HEK293 (cell line): ENCODE results near the gene TSACC.

Experiments
- CTCF ChIP-seq: fragments of 450-650 bp; formaldehyde crosslinking; IDR thresholded peaks from 2 replicates; pipeline ENCODE4 v1.5.1; 2016; ENCODE audit warnings: missing biosample characterization, missing genetic modification characterization
- KLF7 ChIP-seq: fragments of 450-650 bp; formaldehyde crosslinking; IDR thresholded peaks from 2 replicates; pipeline ENCODE4 v1.5.1; 2016; ENCODE audit warnings: missing biosample characterization, missing genetic modification characterization, borderline replicate concordance
- PRDM10 ChIP-seq: fragments of 450-650 bp; formaldehyde crosslinking; IDR thresholded peaks from 2 replicates; pipeline ENCODE4 v1.5.1; 2016; ENCODE audit warnings: missing biosample characterization, missing genetic modification characterization
- PRDM2 ChIP-seq: fragments of 450-650 bp; formaldehyde crosslinking; IDR thresholded peaks from 2 replicates; pipeline ENCODE4 v1.5.1; 2016; ENCODE audit warnings: missing biosample characterization, missing genetic modification characterization, borderline replicate concordance
- SP2 ChIP-seq: fragments of 450-650 bp; formaldehyde crosslinking; IDR thresholded peaks from 2 replicates; pipeline ENCODE4 v1.5.1; 2016; ENCODE audit warnings: missing biosample characterization, missing genetic modification characterization
- SP3 ChIP-seq: fragments of 450-650 bp; formaldehyde crosslinking; IDR thresholded peaks from 2 replicates; pipeline ENCODE4 v1.5.1; 2016; ENCODE audit warnings: missing biosample characterization, missing genetic modification characterization
- ZBTB44 ChIP-seq: fragments of 450-650 bp; IDR thresholded peaks from 2 replicates; pipeline ENCODE4 v1.5.1; 2018; ENCODE audit warnings: missing biosample characterization, mild to moderate bottlenecking, missing genetic modification characterization
- ZBTB8A ChIP-seq: fragments of 450-650 bp; formaldehyde crosslinking; IDR thresholded peaks from 2 replicates; pipeline ENCODE4 v1.5.1; 2016; ENCODE audit warnings: missing biosample characterization, missing genetic modification characterization
- ZNF2 ChIP-seq: fragments of 450-650 bp; formaldehyde crosslinking; IDR thresholded peaks from 2 replicates; pipeline ENCODE4 v1.5.1; 2016; ENCODE audit warnings: missing biosample characterization, missing genetic modification characterization
- ZNF558 ChIP-seq: fragments of 450-650 bp; formaldehyde crosslinking; IDR thresholded peaks from 2 replicates; pipeline ENCODE4 v1.5.1; 2016; ENCODE audit warnings: missing biosample characterization, missing genetic modification characterization
- ZNF830 ChIP-seq: fragments of 450-650 bp; IDR thresholded peaks from 2 replicates; pipeline ENCODE4 v1.5.0; 2018; ENCODE audit warnings: missing biosample characterization, missing genetic modification characterization, low read depth, mild to moderate bottlenecking, moderate library complexity

DNA sequence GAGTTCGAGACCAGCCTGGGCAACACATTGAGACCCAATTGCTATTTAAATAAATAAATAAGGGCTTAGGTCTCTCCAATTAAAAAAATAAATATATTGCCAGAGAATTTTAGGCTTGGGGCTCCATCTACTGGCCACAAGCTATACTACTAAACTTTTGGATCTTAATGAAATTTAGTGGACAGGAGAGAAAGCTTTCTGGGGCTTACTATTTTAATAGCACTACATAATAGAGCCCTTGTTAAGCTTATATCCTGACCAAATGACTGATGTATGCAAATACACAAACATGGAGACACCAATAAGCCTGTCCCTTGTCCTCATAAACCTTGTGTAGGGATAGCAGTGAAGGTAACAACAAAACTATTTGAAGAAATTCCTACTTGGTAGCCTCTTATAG lies 18.7 kb upstream of the TSACC start:
- TF ChIP-seq CTCF (tag by site-specific recombination): no peak
- TF ChIP-seq ZBTB44 (tag by site-specific recombination): no peak
- TF ChIP-seq ZNF2 (tag by site-specific recombination): no peak
- TF ChIP-seq SP3 (tag by site-specific recombination): no peak
- no peak for TF ChIP-seq PRDM2 (tag by site-specific recombination)
- TF ChIP-seq SP2: no peak
- no peak for TF ChIP-seq ZNF830 (tag by site-specific recombination)
- no peak for TF ChIP-seq ZNF558 (tag by site-specific recombination)
- no peak for TF ChIP-seq KLF7 (tag by site-specific recombination)
- TF ChIP-seq ZBTB8A (tag by site-specific recombination): no peak
- TF ChIP-seq PRDM10 (tag by site-specific recombination): no peak
